ENCODE results near the gene PCED1B. TPM values are rescaled to one million over a fixed set of nuclear protein-coding genes. Genes with fewer than 3 reads are reported as not detected.

Gene PCED1B
- total and polyA plus RNA-seq, 4 experiments from 2014 or later, result 44.3 to 74.6 (median 47.8) TPM

DNA sequence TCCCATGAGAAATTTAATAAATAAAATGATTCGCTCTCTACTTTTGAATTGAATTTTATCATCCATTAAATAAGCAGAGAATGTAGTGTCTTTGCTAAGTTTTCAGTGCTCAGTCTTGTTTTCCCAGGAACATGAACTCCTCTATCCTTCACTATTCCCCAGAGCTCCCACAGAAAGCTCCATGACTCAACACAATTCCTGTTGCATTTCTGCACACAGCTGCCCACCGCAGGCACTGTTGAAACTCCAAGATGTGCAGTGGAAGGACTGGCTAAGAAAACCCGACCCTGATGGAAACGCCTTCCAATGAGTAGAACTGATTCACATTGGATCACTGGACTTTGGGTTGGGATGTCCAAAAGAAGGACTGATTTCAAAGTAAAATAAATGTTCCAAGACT is 202.8 kb downstream of the PCED1B start:
- POLR2A ChIA-PET (ENCODE audit: partially characterized antibody), result no interaction called here
- Mint-ChIP-seq H3K9me3 (peaks cover 0 to 3% (median 0%) of the 10 kb centered on the region in 8 donors), H3K4me3 (no peak overlapping the region), H3K36me3 (no peaks in the 10 kb centered on the region), H3K27ac (no peak overlapping the region), H3K27me3 (no peaks in the 10 kb centered on the region), H3K4me1 (peaks cover 9 to 20% (median 16%) of the 10 kb centered on the region in 4 donors)
- no peaks in the 10 kb centered on the region for H3K9me3 ChIP-seq (ENCODE audit: control insufficient read depth in 1 of 2, low read length in 2 of 2)
- CTCF ChIA-PET (ENCODE audit: partially characterized antibody), result interaction anchor here (1.1 to 1.6 kb wide), 3 partner anchors 10 to 116 kb away, joined by 3 read pairs; no protein-coding TSS in a partner anchor
- intact Hi-C loops (cut with micrococcal nuclease), result no loop called here
- no peak overlapping the region for H3K4me3 ChIP-seq (ENCODE audit: low read length in 2 of 2)
- no peaks in the 10 kb centered on the region for H3K36me3 ChIP-seq (ENCODE audit: insufficient read depth, low read length)
- no peak overlapping the region for H3K27ac ChIP-seq (ENCODE audit: low read depth, low read length)
- no peak for DNase-seq
- H3K4me1 ChIP-seq (ENCODE audit: insufficient read depth, low read length), result peaks cover 16% of the 10 kb centered on the region
- H3K27me3 ChIP-seq (ENCODE audit: insufficient read depth, low read length), result no peaks in the 10 kb centered on the region

Small RNA genes within 50 kb of the gene (microRNA-seq; reads per million reads assigned to microRNA genes)
- not detected for gene MIR4698 (ENCODE audit: borderline microRNAs expressed, borderline number of aligned reads, borderline replicate concordance)

Other genes starting within 250 kb of the PCED1B start
- gene AMIGO2, start 338 bp downstream of the PCED1B start, total RNA-seq, result 10 to 100 TPM; 12.8 to 13.1 TPM
- gene AMIGO2, start 338 bp downstream of the PCED1B start, polyA plus RNA-seq, result 10 to 100 TPM; 15.0 to 17.0 TPM